HG02973 (cell line): ENCODE data around the gene VPS39.

Source experiments
- ATAC-seq: cut with Tn5 transposase; IDR thresholded peaks from one replicate; pipeline ENCODE4 v1.9.1; 2021; ENCODE audit warnings: moderate library complexity; ENCODE audit not compliant: unreplicated experiment

Gene VPS39

DNA sequence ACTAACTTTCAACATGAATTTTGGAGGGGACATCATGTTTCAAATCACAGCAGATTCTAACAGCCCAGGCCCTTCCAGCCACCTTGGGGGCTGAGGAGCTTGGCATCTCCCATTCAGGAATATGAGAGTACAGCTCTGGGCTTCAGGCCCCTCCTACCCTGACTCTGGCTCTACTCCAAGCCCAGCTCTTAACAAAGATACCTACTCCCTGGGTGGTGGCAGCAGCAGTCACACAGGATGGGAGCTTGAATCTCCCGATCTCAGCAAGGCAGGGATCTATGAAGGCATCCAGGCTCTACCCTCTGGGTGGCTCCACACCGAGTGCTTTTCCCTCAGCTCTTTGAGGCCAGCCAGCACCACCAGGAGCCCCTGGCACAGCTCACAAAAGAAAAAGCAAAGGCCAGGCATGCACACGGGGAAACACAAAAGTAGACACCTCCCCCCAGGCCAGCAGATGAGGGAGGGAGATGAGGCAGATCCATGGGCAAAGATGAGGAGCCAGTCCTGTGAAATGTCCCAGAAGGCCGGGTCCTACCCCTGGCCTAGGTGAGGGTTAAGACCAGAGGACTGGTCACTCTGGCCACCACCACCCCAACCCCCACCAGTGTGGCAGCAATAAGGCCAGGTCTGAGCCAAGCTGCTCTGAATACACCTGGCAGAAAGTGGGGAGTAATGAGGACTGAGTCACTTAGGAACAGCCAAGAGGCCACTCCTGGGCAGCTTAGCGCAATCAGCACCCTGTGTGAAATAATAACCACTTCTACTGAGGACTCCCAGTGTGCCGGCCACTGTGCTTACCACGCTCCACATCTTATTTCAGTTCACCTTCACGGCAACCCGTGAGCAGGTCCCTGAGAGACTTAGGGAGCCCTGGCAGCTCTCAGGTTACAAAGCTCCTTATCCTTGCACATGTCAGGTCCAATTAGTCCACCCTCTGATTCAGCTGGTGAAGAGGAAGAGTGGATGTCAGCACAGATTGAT lies 76.0 kb downstream of the VPS39 start:
- ATAC-seq, result no peak

DNA sequence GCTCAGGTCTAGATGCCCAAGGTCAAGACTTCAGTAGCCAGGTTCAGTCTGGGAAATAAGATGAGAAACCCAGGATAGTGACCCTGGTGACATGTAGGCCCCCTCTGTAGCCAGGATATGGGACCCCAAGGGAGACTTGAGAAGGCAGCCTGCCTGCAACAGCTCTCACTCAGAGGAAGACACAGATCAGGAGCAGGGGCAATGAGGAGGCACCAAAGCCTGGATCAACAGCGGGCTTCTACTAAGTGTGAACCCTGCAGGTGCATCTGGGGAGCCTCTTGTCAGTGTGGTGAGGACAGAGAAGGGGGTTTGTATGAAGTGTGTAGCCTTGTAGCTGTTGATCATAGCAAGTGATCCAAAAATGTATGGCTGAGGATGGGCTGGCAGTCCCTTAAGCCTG lies 77.1 kb downstream of the VPS39 start:
- no peak for ATAC-seq

DNA sequence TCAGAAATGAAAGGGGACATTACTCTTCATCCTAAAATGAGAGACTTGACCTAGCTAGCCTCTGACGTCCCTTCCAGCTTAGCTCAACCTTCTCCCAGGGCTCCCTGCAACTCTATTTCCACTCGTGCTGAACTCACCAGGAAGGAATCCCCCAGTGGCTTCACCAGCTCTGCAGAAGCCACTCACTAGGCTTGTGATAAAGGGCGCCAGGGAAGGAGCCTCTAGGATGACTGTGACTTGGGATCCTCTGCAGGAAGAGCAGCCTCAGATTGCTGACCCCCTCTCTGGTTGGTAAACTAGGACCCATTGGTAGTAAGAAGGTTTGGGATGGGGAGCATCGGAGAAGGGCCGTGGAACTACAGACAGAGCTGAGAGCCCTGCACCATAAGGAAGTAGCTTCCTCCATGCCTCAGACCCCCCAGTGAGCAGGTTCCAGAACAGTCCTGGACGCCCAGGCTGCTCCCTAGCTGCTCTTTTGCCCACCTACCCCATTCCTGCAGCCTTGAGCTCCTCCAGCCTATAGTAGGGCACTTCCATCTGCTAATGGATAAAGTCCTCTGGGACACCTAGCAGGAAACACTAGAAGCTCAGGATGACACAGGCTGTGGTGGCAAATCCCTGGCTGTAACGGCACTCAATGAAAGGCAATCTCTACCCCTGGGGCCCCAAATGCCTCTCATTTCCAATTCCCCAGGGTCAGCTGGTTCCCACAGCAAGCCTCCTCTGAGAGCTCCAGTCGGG lies 77.7 kb downstream of the VPS39 start:
- ATAC-seq, result no peak

DNA sequence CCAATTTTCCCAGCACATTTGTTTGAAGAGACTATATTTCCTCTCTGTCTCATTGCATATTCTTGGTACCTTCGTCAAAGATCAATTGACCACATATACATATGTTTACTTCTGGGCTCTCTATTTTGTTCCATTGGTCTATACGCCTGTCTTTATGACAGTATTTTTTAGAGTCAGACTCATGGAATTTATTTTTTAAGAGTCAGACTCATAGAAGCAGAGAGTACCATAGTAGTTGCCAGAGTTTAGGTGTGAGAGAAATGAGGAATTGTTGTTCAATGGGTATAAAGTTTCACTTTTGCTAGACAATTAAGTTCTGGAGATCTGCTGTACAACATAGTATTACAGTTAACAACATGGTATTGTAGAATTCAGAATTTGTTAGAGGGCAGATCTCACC lies 78.7 kb downstream of the VPS39 start:
- no peak for ATAC-seq

DNA sequence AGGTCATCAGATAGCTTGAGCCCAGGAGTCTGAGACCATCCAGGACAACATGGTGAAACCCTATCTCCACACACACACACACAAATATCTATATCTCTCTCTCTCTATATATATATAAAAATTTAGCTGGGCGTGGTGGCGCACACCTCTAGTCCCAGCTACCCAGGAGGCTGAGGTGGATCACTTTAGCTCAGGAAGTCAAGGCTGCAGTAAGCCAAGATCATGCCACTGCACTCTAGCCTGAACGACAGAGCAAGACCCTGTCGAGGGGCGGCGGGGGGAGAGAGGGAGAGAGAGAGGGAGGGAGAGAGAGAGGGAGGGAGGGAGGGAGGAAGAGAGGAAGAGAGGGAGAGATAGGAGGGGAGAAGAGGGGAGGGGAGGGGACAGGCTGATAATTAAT lies 79.6 kb downstream of the VPS39 start:
- no peak for ATAC-seq

DNA sequence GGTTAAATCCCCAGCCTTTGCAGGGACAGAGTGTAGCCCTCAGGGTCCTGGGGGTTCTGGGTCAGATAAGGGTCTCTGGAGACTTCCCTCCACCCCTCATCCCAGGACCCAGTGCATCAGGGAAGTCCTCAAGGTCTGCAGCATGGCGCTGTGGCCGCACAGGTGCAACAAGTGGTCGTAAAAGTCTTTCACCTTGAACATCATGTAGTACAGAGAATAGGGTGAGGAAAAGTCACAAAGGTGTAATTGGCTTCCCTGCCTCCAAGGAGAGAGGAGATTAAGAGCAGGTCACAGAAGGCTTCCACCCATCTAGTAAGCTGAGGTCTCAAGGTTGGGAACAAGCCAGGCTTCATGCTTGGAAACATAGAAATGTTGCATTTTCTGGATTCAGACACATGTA lies 84.6 kb downstream of the VPS39 start:
- no peak for ATAC-seq

DNA sequence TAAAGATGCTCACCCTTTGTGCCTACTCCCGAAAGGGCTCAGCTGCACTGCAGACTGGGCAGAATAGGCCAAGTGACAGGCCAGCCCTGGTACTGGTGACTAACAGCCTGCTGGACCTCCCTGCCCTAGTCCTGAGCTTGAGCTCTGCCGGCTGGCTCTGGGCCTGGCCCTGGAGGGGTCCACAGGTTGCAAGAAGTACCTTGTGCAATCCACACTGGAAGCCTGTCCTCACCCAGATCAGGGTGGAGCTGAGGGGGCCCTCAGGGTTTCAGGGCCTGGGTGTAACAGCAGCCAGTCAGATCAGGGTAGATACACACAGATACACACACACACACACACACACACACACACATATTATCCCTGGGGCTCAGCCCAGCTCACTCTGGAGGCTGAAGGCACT lies 86.4 kb downstream of the VPS39 start:
- no peak for ATAC-seq

DNA sequence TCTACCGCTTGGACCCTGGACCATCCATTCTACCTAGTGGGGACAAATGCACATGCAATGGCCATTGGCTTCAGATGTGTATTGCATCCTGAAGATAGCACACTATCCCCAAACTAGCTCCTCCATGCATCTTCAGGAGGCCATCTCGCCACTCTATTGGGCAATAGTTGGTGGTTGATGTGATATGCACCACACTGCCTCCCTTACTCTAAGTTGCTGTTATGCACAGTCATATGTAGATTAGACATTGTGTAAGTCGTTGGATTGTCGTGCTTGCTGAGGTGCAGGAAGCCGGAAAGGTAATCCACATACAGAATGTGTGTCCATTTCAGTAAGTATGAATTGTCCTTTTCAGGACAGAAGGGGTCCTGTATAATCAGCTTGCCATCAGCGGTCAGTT lies 87.1 kb downstream of the VPS39 start:
- ATAC-seq, result no peak

DNA sequence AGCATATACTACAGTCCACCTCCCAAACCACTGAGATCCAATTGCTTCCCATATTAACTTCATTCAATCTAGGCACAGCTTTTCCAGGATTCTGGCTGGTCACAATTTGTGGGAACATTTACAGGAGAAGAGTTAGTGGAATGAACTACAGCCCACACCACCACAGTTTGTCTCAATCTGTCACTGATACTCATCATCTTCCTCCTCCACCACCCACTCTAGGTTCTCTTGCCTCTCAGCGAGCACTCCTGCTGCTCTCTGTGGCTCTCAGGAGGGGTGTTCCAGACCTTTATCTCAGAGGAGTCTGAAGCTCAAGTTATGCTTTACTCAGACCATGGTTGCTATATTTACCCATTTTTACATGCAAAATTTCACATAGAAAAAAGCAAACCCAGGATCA lies 87.8 kb downstream of the VPS39 start:
- ATAC-seq, result no peak

DNA sequence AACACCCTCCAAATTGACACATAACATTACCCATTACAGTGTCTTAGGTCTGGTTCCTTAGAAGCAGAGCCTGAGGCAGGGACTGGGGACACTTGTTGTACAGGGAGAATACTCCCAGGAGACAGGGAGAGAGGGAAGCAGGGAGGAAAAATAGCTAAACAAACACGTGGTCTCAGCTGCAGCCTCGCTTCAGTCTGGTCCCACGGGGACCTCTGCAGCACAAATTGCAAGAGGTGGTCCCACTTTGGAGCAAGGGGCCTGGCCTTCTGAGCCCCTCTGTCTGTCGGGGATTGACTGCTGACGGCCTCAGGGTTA lies 88.7 kb downstream of the VPS39 start:
- no peak for ATAC-seq

DNA sequence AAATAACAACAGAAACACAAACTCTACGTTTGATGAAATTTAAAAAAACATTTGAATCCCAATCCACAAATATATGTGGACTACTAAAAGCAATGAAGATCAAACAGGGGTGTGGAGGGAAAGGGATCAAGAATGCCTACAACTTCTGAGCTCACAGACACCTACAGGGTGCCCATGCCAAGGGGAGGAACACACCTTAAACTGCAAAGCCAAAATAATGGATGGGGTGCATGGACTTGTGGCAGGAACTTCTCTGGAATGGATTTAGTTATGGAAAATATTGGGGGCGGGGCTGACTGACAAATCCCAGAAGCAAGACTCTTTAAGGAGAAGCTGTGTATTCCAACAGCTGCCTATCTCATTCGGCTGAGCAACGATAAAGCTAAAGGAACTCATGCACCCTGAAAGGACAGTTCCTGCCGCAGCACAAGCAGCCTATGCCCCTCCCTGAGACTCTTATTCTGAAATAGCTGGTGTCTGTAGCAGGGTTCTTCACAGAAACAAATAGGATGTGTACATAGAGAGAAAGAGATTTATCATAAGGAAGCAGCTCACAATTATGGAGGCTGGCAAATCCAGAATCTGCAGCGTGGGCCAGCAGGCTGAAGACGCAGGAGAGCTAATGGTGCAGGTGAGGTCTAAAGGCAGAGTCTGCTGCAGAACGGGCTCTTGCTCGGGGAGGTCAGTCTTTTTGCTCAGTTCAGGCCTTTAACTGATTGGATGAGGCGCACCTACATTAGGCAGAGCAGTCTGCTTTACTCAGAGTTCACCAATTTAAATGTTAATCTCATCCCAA lies 89.3 kb downstream of the VPS39 start:
- ATAC-seq, result no peak

DNA sequence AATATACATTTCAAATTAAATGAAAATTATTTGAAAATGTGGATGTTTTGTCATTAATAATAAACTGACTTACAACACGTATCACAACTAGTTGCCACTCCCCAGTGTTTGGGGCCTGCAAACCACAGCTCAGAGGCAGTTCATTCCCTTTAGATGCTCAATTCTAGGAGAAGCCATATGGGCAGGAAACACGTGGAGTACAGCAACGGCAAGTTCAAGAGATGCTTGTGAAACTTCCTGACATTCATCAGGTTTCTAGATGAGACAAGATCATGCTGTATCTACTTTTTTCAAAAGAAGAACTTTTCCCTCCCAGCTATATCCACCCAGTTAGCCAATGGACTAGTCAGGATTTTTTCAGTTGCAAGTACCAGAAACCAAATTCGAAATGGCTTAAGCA lies 96.2 kb downstream of the VPS39 start:
- no peak for ATAC-seq

DNA sequence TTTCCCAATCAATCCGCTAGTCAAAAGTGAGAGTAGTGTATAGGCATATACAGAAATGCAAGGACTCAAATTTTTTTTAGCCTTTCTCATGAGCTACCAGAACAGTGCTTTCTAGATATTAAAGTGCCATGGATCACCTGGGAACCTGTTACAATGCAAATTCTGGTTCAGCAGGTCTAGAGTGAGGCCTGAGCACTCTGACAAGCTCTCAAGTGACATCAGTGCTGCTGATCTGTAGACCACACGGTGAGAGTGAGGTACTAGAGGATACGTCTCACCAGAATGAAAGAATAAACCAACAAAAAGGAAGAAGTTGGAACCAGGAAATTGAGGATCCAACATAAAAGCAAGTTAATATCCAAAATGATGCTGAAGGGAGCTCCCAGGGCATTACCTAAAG lies 97.7 kb downstream of the VPS39 start:
- no peak for ATAC-seq

DNA sequence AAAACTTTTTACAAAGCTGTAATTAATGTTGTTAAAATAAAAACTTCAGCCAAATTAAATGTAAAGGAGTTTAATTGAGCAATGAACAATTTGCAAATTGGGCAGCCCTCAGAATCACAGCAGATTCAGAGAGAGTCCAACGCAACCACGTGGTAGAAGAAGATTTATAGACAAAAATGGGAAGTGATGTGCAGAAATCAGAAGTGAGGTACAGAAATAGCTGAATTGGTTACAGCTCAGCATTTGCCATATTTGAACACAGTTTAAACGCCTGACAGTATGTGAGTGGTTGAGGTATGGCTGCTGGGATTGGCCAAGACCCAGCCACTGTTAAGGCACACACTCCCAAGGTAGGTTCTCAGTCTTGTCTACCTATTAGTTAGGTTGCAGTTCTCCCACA lies 99.3 kb downstream of the VPS39 start:
- no peak for ATAC-seq
